ENCODE measurements around the gene VPS36. TPM values are rescaled to one million over a fixed set of nuclear protein-coding genes. Genes with fewer than 3 reads are reported as not detected.

The VPS36 gene
- total and polyA plus RNA-seq, 2 of the 8 experiments (the other 6 are each of a cell fraction or from before 2014, with no cell fraction given), result 14.1 to 19.8 TPM

- no peak for TF ChIP-seq CHD7 (IDR thresholded peaks at IDR 0.05; ENCODE audit: insufficient replicate concordance, low read length)
- TF ChIP-seq RFX5 (IDR thresholded peaks at IDR 0.05; ENCODE audit: borderline replicate concordance, low read depth, low read length), result no peak
- no peak for TF ChIP-seq BRCA1 (IDR thresholded peaks at IDR 0.05; ENCODE audit: low read depth, low read length)
- TF ChIP-seq, protein P1, sequence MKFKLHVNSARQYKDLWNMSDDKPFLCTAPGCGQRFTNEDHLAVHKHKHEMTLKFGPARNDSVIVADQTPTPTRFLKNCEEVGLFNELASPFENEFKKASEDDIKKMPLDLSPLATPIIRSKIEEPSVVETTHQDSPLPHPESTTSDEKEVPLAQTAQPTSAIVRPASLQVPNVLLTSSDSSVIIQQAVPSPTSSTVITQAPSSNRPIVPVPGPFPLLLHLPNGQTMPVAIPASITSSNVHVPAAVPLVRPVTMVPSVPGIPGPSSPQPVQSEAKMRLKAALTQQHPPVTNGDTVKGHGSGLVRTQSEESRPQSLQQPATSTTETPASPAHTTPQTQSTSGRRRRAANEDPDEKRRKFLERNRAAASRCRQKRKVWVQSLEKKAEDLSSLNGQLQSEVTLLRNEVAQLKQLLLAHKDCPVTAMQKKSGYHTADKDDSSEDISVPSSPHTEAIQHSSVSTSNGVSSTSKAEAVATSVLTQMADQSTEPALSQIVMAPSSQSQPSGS (IDR thresholded peaks at IDR 0.05; ENCODE audit: low read length), result no peak
- TF ChIP-seq SIN3A (conservative IDR thresholded peaks at IDR 0.05 in 1 of 2, IDR thresholded peaks at IDR 0.05 in 1 of 2; ENCODE audit: low read depth in 1 of 2, low read length in 2 of 2), result no peak
- TF ChIP-seq NRF1 (IDR thresholded peaks at IDR 0.05; ENCODE audit: low read depth, low read length), result no peak
Measured at GRCh38 chr13:52414051-52414450, 36.4 kb downstream of the VPS36 start (continued).

Measured in H1 (cell line).